Measurements from ENCODE around the gene SRGAP1.
"Not testable (repeated sequence)": the region's sequence is repeated elsewhere in the genome, so short reads cannot be mapped to it uniquely, and the experiment has no call there.

SRGAP1 gene

DNA sequence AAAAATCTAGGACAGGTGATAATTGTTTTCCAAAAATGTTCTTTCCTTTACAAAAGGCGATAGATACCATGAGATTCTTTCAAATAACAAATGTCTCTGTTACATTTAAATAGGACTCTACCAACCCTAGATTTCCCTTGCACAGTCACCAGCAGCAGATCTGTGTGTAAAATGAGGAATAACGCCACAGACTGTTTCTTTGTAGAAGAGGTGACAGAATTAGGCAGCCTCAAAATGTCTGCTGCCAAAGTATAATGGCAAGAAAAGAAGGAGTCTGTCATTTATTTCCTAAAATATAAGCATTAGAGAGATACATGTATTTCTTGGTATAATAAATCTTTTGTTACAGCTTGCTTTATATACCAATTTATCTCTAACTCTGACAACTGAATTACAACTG lies 8.5 kb upstream of the SRGAP1 start:
- in situ Hi-C loops (cut with MboI; ENCODE audit: low sequenced_read_pairs) = loop anchor here (25.0 kb wide), 1 partner anchor 401 kb away; no protein-coding TSS in a partner anchor

DNA sequence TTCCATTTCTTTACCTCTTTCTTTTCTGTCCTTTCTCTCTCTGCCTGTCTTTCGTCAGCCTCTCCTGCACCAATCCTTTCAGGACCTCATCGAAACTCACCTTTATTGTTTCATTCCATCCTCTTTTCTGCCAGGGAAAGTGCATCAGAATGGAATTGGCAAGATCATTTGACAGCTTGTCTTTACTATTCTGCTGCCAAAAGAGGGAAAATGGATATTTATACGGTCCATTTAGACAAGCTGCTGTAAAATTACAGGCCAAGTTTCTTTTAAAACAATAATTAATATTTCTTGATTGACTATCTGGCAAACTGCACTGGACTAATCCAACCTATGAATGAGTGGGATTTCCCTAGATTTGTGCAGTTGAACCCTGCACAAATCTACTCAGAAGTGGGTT lies 7.6 kb upstream of the SRGAP1 start:
- in situ Hi-C loops (cut with MboI; ENCODE audit: low sequenced_read_pairs) = loop anchor here (25.0 kb wide), 1 partner anchor 400 kb away; no protein-coding TSS in a partner anchor

DNA sequence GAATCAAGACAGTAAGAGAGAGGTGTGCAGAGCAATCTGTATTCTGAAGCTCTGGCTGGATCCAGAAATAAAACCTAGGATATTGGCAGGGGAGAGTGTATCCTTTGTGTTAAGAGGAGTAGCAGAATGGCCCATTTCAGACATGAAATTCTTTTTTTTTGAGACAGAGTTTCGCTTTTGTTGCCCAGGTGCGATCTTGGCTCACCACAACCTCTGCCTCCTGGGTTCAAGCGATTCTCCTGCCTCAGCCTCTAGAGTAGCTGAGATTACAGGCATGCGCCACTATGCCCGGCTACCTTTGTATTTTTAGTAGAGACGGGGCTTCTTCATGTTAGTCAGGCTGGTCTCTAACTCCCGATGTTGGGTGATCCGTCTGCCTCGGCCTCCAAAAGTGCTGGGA lies 6.1 kb upstream of the SRGAP1 start:
- in situ Hi-C loops (cut with MboI; ENCODE audit: low sequenced_read_pairs) = loop anchor here (25.0 kb wide), 1 partner anchor 399 kb away; no protein-coding TSS in a partner anchor

DNA sequence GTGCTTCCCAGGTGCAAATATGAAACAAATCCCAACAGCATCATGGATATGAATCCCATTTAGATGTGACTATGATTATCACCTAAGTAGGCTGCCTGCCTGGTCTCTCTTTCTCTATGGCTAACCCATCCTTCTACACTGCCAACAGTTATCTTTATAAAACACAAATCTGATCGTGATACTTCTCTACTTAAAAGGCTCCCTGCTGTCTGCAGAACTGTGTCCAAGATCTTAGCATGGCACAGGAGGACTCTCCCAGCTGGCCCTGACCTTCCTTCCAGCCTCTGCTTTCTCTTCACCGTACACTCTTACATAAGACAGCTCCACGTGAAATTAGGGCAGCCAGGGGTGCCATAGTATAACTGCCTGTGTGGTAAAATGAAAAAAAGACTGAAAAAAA lies 3.5 kb upstream of the SRGAP1 start:
- in situ Hi-C loops (cut with MboI; ENCODE audit: low sequenced_read_pairs) = loop anchor here (25.0 kb wide), 1 partner anchor 396 kb away; no protein-coding TSS in a partner anchor

DNA sequence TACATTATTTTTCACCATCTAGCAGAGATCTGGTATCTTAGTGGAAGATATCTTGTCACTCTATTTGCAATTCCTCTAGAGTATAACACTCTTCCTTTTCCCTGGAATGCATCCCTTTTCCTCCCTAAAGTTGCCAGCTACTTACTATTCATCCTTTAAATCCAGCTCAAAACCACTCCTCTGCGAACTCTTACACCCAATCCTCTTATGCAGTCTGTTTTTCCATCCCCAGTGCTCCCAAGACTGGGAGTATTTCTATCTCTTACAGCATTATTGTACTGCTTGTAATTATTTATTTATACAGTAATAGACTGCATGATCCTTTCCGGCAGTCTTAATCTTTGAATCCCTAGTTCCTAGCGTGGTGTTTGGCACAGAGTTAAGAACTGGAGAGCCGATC lies 2.9 kb upstream of the SRGAP1 start:
- in situ Hi-C loops (cut with MboI; ENCODE audit: low sequenced_read_pairs) = loop anchor here (25.0 kb wide), 1 partner anchor 396 kb away; no protein-coding TSS in a partner anchor

DNA sequence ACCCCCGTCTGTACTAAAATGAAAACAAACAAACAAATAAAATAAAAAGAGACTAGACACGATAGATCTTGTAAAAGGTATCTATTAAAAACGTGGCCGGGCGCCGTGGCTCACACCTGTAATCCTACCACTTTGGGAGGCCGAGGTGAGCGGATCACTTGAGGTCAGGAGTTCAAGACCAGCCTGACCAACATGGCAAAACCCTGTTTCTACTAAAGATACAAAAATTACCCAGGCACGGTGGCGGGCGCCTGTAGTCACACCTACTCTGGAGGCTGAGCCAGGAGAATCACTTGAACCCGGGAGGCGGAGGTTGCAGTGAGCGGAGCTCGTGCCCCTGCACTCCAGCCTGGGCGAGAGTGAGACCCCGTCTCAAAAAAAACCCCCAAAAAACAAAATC lies 1.8 kb upstream of the SRGAP1 start:
- in situ Hi-C loops (cut with MboI; ENCODE audit: low sequenced_read_pairs) = loop anchor here (25.0 kb wide), 1 partner anchor 395 kb away; no protein-coding TSS in a partner anchor

DNA sequence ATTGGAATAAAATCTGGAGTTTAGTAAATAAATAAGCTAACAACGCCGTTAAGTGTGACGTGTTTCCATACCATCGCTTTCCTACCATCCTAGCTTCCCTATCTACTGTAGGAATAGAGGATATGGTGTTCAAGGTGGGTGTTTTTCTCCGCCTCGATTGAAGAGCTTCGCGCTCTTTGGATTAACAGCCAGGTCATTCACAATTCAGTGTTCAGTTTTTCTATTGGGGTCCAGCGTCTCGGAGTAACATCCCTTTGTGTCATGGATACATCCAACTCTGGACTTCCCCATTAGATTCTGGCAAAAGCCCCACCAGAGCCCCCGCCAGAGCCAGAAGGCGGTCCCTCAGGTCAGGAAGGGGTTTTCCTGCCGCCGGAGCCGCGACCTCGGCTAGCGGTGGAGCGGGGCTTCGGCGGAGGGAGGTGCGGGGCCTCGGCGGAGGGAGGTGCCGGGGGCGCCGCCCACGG lies 1.2 kb upstream of the SRGAP1 start:
- in situ Hi-C loops (cut with MboI; ENCODE audit: low sequenced_read_pairs) = loop anchor here (25.0 kb wide), 1 partner anchor 394 kb away; no protein-coding TSS in a partner anchor

DNA sequence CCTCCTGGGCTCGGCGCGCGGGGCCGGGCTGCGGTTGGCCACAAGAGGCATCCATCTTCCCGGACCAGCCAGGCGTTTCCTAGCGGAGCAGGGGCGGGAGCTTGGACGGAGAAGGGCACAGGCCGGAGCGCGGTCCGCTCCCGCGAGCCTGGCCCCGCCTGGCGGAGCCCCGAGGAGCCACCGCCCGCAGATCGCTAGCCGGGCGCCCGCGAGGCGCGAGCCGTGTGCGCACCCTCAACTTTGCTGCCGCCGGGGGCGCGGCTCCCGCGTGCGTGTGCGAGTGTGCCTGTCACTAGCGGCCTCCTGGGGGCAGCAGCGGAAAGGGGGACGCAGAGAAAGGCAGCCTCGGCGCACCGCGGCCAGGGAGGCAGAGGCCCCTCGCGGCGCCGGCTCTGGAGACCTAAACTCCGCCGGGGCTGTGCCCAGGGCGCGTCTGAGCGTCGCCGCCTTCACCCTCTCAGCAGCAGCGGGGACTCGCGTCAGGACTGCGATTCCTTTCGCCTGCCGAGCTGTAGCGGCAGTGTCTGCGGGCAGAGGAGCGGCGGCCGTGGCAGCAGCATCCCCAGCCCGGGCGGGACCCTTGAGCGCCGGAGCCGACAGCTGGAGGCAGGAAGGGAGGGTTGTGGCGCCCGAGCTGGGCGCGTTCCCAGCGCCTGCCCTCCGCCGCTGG lies 644 bp upstream of the SRGAP1 start:
- in situ Hi-C loops (cut with MboI; ENCODE audit: low sequenced_read_pairs) = loop anchor here (25.0 kb wide), 1 partner anchor 393 kb away; no protein-coding TSS in a partner anchor

DNA sequence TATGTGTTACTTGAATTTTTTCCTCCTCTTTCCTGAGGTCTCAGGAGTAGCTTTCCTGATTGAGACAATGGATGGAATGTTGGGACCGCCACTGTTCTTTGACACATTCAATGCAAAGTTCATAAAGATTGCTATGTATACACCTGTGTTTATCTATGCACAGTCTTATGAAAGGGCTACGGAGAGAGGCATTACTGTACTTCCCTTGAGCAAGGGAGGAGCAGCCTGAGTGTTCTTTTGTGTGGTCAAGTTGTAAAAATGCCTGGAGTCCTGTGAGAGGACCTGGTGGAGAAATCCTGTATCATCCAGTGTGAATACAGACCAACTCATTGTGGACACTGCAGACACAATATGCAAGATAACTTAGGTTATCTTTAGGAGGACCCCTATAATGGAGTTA lies 1.2 kb downstream of the SRGAP1 start:
- in situ Hi-C loops (cut with MboI; ENCODE audit: low sequenced_read_pairs) = loop anchor here (25.0 kb wide), 1 partner anchor 392 kb away; no protein-coding TSS in a partner anchor

DNA sequence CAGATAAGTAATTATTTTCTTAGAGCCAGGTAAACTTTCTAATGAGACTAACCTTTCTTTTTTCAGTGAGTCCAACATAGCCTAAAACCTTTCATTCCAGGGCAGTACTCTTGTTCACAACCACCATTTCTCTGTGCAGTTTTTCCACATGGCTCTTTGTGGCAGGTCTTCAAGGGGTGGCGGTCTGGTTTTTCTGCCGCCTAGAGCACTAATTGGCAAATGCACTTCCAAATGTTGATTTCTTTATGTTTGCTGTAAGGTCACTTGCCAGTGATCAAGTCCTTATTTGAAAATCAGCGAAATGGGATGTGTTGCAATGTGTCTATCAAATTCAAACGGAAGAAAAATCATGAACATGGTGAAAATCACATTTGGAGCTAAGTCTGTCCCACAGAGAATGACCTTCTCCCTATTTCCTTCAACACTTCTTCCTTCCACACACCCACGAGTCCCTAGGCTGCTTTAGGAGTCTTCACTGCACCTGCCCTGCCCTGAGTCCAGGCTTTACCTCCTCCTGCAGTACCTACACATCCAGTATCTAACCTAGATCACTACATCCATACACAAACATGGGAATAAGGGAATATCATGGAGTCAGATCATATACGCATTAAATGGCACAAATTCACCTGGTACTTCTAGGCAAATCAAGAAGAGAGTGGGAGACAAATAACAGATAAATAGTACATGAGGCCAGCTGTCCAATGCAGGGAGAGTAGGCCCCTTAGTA lies 1.9 kb downstream of the SRGAP1 start:
- in situ Hi-C loops (cut with MboI; ENCODE audit: low sequenced_read_pairs) = loop anchor here (25.0 kb wide), 1 partner anchor 391 kb away; no protein-coding TSS in a partner anchor

DNA sequence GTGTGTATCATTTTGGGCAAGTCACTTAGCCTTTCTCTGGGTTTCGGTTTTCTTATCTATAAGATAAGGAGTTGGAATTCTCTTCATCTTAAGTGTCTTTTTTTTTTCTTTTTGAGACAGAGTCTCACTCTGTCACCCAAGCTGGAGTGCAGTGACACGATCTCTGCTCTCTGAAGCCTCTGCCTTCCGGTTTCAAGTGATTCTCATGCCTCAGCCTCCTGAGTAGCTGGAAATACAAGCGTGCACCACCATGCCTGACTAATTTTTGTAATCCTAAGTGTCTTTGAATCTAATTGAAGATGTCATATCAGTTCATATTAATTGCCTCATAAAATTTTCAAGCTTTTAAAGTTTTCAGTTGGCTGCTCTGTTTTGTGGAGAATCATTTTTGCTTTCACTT lies 4.0 kb downstream of the SRGAP1 start:
- in situ Hi-C loops (cut with MboI; ENCODE audit: low sequenced_read_pairs) = loop anchor here (25.0 kb wide), 1 partner anchor 389 kb away; no protein-coding TSS in a partner anchor

DNA sequence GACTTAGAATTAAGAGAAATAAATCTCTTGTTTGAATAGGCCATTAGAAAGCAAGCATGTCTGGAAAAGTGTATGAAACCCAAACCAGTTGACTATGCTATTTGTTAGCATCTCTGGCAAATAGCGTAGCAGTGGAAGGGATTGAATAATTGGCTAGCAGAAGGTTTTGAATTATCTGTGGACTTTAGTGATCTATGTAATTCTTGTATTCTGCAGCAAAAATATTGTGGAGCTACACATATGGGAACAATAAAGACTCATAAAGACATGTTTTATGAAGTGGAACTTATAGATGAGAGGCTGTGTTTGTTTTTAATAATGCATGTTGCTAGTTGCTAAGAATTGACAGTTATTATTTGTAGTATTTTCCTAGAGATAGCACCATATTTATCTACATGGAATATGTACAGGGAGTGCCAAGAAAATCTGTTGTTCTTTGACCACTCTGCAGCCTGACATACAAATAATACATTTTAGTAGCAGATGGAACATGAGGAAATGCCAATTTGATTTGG lies 4.7 kb downstream of the SRGAP1 start:
- in situ Hi-C loops (cut with MboI; ENCODE audit: low sequenced_read_pairs) = loop anchor here (25.0 kb wide), 1 partner anchor 388 kb away; no protein-coding TSS in a partner anchor

DNA sequence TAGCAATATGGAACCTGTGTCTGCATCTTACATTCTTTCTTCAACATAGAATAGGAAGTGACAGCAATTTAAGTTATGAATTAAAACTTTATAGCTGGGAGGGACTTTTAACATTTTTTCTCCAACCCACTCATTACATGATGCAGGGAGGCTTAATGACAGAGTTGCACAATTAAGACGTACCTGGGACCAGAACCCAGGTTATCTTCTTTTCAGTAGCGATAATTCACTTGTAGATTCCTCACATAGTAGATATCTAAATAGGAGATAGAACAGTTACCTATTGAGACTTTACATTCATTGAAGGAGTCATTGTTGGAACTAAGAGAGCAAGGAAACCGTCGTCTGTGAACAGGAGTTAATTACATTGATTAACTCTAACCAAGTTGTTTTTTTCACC lies 5.1 kb downstream of the SRGAP1 start:
- in situ Hi-C loops (cut with MboI; ENCODE audit: low sequenced_read_pairs) = loop anchor here (25.0 kb wide), 1 partner anchor 388 kb away; no protein-coding TSS in a partner anchor

DNA sequence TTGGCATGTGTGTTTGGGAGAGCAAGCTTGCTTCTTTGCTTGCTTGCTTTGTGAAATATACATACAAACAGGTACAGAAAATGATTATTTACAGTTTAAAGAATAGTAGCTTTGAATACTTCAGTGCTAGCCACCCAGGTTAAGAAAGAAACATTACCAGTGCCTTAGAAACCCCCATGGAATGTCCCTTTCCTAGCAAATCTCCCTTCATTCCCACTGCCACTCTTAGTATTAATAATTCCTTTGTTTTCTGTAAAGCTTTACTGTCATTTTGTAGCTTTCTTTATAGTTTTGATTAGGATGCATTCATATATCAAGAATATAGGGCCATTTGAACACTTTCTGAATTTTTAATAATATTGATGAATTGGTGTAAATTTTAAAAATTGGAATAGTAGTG lies 9.5 kb downstream of the SRGAP1 start:
- in situ Hi-C loops (cut with MboI; ENCODE audit: low sequenced_read_pairs) = no loop called here

DNA sequence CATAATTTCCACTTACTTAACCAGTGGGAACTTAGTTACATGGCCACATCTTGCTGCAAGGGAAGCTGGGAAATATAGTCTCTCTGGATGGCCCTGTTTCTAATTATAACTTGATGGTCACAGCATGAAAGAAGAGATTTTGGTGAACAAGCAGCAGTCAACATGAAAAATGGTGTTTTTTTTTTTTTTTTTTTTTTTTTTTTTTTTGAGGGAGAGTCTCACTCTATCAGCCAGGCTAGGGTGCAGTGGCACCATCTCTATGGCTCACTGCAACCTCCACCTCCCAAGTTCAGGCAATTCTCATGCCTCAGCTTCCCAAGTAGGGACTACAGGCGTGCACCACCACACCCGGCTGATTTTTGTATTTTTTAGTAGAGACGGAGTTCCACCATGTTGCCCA lies 10.8 kb downstream of the SRGAP1 start:
- in situ Hi-C loops (cut with MboI; ENCODE audit: low sequenced_read_pairs) = no loop called here

DNA sequence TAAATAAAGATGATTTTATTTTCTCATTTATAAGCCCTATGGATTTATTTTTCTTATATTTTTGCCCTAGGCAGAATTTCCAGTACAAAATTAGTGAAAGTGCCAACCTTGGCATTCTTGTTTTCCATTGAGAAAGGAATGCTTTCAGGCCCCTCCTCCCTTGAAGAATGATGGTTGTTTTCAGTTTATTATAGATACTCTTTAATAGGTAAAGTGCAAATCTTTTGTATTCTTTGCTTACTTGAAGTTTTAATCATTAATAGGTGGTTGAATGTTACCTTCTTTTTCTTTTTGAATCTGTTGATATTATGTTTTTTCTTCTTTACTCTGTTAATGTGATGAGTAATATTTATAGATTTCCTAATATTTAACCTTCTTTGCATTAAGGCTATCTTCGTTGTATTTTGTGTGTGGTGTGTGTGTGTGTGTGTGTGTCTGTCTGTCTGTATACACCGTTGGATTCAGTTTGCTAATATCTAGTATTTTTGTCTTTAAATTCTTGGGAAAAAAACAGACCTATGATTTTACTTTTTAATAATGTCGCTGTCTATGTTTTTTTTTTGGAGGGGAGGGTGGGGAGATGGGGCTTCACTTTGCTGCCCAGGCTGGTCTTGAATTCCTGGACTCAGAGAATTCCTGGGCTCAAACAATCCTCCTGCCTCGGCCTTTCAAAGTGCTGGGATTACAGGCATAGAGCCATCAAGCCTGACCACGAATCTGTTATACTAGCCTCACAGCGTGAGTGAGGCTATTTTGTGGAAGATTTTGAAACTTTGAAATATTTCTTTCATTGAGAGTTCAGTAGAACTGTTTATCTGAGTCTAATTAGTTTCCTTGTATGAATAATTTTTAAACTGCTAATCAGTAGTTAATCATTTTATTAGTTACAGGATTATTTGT lies 13.5 kb downstream of the SRGAP1 start:
- in situ Hi-C loops (cut with MboI; ENCODE audit: low sequenced_read_pairs) = no loop called here

DNA sequence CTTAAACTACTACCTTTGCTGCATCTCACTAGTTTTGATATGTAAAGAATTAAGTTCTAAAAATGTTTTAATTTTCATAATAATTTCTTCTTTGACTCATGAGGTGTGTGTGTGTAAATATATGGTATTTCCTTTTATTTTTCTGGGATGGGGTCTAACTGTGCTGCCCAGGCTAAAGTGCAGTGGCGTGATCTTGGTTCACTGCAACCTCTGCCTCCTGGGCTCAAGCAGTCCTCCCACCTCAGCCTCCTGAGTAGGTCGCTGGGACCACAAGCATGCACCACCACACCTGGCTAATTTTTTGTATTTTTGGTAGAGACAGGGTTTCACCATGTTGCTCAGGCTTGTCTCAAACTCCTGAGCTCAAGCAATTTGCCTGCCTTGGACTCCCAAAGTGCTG lies 15.4 kb downstream of the SRGAP1 start:
- in situ Hi-C loops (cut with MboI; ENCODE audit: low sequenced_read_pairs) = not testable (repeated sequence)

DNA sequence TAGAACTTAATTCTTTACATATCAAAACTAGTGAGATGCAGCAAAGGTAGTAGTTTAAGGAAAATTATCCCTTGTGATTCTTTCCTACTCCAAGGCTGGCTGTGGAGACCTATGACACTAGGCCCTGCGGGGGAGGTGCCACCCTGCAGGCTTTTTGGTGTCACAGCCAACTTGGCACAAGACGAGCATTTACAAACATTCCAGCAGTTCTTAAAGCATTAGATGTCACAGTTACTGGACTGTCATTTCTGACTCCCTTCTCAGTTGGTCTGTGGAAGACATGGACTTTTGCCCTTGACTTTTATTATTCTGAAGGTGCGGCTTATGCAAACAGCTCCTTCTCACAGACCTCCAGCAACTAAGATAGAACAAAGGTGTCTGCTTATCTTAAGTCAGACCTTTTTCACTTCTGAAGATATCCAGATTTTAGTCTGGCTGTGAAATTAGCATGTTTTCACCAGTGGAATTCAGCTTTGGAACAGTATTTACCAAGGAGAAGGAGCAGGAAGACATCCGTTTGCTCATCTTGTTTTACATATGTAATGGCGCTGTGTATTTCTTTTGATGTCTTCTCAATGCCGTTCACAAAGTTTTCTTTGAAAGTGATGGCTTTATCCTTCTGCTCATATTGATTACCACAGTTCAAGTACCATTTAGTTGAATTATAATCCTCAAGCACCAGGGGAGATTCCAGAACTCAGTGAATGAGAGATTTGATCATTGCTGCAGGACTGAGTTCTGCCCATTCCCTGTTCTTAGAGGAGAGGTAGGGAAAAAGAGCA lies 17.9 kb downstream of the SRGAP1 start:
- in situ Hi-C loops (cut with MboI; ENCODE audit: low sequenced_read_pairs) = no loop called here

DNA sequence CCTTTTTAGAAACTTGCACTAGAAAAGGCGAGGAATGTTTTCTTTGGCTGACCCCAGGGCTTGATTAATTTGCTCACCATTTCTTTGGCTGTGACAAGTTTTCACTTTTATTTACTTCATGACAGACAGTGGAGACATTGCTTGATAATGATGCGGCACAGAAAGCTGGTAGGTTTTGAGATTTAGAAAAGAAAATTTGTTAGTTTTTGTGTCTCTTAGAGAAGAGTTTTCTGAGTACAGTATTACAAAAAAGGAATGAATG lies 18.4 kb downstream of the SRGAP1 start:
- in situ Hi-C loops (cut with MboI; ENCODE audit: low sequenced_read_pairs) = no loop called here

Measured in hTERT RPE-1 (cell line).